HG03135 (cell line): ENCODE measurements around the gene CBFA2T3.

Experiments
- ATAC-seq: cut with Tn5 transposase; IDR thresholded peaks from one replicate; pipeline ENCODE4 v1.9.1; 2021; ENCODE audit warnings: mild to moderate bottlenecking, moderate library complexity; ENCODE audit not compliant: unreplicated experiment

CBFA2T3 gene

DNA sequence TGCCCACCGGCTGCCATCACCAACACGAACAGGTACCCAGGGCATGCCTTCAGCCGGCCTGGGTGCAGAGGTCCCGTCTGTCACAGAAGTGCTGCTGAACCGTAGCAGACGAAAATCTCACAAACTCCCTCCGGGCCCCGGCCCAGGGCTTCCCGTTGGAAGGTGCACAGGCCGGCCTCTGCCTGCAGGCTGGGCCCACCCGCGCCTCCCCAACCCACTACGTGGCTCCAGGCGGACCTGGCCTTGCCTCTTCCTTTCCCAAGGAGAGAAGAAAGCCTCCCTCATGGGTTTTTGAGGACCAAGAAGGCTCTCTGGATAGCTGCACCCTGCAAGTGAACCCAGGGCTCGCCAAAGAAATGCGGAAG lies 65.1 kb downstream of the CBFA2T3 start:
- ATAC-seq, result no peak

DNA sequence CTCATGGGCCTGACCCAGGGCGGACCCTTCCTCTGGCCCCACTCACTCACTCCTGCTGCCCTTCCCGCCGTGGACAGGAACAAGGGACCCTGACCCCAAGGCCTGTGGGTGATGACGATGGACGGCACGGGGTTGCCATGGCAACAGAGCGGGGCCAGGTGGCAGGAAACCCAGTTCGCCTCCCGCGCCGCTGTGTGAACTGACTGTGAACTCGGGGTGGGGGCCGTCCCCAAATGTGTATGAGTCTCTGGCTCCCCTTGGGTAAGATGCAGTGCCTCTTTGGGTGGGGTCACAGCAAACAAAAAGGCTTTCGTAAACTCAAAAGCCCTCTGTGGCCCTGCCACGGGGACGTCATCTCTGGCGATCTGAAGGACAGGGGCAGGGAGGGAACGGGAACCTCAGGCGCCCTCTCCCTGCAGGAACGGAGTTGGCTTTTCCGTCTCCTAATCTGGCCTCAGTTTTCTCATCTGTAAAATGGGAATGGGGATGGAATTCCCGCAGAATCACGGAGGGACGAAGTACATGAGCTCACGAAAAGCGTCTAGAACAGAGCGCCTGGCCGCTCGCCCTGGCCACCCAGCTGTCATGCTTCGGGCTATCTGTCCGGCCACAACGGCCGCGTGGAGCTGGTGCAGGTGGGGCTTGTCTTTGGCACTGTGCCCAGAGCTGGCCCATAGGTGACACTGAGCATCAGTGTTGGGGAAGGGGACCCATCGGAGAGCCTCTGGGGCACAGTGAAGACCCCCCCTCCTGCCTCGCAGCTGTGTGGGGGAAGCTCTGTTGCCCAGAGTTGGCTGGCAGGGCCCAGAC lies 65.7 kb downstream of the CBFA2T3 start:
- no peak for ATAC-seq

DNA sequence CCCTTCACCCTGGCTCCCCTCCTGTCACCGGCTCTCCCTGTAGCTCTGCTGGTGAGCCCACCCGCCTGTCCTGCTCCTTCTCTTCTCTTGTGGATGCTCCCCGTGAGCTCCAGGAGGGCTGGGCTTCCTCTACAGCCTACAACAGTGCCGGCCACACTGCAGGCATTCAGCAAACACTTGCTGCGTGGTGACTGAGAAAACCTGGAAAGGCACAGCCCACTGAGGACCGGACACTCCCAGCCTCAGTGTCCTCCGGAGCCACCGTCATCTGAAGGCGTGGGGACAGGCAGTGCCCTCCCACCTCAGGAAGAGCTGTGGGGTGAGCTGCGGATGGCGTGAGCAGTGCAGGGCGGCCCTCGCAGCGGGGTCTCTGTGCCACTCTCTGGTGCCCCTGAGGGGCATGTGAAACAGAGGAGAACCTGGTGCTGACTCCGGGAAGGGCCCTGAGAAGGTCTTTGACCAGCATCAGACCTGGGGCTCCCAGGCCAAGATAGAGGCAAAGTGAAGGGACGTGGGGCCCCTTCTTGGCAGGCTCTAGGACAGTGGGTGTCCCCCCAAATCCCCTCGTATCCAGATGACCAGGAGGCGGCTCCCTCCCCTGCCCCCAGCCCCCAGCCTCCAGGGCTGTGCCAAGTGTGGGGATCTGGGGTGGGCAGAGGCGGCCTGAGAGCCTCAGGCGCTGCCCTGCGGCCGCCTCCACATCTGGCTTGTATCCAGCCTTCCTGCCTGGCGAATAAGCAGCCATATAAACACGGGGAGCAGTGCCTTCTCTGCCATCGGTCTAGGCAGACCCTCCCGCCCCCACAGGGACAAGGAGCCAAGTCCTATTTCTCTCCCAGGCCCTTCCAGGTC lies 66.5 kb downstream of the CBFA2T3 start:
- ATAC-seq, result no peak

DNA sequence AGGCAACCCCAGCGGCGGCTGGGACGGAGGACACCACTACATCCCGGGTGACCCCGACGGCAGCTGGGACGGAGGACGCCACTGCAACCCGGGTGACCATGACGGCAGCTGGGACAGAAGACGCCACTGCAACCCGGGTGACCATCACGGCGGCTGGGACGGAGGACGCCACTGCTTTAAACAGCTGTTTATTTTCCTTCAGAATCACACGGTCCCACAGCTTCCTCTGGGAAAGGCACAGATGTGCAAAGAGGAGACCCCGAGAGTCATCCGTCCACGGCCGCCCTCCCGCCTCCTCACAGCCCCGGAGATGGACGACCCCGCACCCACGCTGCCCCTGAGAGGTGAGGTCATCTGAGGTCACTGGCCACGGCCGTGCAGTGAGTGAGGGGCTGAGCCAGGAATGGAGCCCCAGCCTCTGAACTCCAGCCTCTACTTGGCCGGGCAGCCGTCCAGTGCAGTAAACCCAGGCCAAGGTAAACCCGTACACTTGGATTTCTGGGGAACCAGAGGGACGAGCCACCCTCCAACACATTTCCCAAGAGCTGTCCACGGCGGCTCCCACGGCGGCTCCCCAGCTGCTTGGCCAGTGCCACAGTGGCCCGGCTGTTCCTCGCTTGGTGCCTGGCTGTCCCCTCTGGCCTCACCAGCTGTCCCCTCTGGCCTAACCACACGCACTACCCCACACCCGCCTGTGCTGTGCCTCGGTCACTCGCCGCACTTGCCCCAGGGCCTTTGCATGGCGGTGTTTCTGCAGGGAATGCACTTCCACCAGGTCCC lies 67.4 kb downstream of the CBFA2T3 start:
- no peak for ATAC-seq

DNA sequence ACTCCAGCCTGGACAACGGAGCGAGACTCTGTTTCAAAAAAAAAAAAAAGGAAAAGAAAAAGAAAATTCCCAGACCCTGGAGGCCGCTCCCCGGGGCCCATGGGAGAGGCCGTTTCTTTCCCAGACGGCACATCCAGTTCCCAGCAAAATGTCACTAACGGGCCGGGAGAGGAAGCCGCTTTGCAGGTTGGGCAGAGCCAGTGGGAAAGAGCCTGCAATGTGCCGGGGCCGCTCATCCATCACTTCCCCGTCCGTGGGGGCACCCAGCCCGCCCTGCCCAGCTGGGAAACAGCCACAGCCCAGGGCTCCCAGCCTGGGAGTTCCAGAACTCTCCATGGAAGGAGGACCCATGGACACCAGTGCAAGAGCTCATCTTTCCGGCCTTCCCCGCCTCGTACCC lies 68.7 kb downstream of the CBFA2T3 start:
- no peak for ATAC-seq

DNA sequence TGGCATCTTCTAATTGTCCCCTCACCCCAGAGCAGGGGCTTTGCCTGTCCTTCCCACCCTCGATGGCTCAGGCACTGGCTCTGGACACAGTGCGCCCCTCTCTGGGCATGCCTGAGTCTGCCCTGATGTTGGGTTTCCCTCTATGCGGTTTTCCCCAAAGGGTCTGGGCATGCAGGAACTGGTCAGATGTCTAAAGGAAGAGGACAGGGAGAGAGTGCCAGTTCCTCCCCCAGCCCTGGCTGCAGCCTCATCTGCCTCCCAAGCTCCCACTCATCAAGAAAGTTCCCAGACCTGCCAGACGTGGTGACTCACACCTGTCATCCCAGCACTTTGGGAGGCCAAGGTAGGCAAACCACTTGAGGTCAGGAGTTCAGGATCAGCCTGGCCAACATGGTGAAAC lies 69.2 kb downstream of the CBFA2T3 start:
- no peak for ATAC-seq

DNA sequence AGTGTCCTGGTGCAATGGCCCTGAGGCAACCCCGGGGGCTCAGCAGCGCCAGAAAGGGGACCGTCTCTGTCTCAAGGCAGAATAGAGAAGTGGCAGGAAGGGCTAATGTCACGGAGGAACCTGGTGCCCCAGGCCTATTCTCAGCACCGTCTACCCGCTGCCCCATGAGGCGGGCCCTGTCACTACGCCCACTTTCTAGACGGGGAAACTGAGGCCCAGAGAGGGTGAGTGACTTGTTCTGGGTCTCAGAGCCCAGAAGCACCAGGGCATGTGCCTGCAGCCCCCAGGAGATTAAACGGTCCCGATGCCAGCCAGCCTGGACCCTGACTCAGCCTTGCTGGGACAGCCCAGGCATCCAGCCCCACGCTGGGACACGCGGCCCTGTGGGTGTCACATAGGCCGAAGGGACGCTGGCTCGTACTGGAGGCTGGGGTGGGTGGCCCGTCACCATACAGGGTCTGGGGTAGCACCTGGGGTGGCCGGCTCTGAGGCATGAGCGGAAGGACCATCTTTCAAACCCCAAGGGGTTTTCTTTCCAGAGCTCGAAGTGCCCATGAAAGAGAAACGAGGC lies 70.4 kb downstream of the CBFA2T3 start:
- ATAC-seq, result no peak

DNA sequence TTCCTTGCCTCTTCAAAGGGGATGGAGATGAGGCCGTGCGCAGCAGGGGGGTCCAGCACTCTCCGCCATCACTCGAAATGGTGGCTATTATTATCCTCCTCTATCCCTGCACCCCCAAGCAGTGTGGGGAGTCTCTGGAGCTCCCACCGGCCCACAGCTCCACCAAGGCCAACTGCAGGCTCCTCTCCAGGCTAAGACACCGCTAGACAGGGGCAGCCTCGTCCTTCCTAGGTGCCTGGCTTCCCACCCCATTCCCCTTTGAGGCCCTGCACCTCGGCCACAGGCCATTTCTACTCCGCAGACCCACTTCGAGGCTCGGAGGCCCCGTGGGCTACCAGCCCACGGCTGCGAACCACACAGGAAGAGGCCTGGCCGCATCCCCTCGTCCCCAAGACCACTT lies 71.0 kb downstream of the CBFA2T3 start:
- no peak for ATAC-seq

DNA sequence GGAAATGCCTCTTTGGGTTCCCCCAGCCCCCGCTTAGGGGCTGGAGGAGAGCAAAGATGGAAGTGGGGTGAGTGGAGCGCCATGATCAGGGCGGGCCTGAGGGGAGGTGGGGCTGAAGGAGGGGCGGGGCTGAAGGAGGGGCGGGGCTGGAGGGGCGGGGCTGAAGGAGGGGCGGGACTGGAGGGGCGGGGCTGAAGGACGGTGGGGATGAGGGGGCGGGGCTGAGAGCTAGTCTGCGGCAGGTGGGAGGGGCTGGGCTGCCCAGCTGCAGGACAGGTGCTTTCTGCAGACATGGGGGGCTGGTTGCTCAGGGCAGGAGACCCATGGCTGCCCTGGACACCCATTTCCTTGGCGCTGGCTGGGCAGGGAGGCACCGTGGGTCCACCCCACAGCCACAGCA lies 71.4 kb downstream of the CBFA2T3 start:
- no peak for ATAC-seq

DNA sequence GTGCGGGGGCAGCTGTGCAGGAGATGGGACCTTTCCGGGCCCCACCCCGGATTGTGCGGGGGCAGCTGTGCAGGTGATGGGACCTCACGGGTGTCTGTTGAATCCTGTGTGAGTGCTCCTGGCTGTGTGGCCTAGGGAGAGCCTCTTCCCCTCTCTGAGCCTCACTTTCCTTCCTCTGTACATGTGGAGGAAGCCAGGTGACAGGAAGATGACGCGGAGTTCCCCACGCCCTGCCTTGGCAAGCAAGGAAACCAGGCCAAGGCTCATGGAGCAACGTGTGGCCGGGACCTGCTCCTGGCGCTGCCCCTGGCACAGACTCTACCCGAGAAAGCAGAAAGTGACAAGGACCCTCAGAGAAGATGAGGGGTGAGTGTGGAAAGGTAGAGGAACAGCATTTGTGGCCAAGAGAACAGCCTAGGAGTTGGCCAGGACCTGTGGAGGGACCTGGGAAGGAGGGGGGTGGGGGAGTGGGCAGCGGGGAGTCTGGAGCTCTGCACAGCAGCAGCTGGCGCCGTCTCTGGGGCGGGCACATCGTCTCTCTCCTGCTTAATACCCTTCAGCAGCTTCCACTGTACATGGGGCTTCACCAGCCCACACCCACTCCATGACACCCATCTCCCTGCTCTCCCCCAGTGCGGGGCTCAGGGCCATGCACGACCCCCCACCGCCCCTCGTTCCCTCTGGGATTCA lies 72.2 kb downstream of the CBFA2T3 start:
- no peak for ATAC-seq

DNA sequence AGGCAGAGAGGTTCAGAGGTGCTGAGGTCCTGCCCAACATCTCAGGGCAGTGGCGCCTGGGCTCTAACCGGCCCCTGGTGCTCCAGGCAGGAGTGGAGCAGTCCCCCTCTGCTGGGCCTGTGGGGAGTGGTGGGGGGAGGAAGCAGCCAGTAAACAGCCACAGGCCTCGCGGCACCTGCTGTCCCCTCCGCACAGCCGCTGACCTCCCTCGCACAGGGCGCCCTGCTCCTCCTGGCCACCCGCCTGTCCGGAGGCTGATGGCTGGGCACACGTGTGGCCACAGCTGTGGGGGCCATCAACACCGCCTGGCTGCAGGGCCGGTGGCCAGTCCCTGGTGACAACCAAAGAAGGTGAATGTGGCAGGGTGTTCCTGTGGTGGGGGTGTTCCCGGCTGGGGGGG lies 73.7 kb downstream of the CBFA2T3 start:
- no peak for ATAC-seq

DNA sequence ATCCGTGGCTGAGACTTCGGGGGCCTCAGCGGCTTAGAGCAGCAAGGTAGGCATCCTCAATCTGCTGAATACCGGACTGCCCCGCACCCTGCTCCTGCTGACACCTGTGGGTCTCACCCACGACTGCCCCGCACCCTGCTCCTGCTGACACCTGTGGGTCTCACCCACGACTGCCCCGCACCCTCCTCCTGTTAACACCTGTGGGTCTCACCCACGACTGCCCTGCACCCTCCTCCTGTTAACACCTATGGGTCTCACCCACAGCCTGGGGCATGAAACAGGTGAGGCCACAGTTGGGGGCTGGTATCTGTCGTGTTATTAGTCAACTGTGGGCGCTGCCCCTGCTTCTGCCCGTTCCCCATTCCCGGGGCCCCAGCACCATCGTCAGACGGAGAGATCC lies 74.3 kb downstream of the CBFA2T3 start:
- ATAC-seq, result no peak

DNA sequence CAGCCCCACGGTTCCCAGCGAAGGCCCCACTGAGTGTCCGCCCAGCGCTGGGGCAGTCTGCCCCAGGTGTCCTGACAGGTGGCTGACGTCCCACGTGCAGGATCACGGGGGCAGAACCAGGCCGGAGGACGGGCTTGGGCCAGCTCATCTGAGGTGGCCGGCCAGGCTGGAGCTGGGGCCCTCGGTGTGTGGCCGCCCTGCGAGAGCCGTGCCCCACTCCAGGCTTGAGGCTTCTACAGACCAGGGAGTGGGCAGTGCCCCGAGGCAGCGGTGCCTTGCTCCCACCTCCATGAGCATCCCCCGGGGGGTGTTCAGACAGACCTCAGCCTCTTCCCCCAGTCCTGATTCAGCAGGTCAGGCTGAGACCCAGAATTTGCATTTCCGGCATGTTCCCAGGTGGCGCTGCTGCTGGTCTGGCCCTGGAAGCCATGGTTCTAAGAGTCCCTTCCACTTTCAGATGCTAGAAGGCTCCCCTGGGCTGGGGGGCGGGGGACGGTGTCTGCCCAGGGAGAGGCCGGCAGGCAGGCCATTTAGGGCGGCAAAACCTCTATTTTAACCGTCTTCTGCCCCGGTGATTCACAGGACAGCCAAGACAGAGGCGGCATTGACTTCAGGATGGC lies 75.2 kb downstream of the CBFA2T3 start:
- no peak for ATAC-seq

DNA sequence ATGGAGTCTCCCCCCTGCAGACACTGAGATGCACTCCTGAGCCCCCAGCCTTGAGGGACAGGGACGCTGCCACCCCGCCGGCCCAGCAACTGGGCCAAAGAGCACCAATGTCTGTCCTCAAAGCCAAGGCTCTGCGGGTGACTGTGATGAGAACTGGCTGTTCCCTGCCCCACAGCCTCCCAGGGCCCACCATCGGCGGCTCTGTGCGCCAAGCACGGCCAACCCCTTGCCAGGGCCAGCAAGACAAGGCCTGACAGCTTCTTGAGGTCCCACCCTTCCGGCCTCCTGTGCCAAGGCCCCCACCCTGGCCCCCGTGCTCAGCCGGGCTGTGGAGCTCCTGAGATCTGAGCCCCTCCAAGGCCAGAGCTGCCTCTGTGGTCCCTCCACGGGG lies 76.3 kb downstream of the CBFA2T3 start:
- no peak for ATAC-seq

DNA sequence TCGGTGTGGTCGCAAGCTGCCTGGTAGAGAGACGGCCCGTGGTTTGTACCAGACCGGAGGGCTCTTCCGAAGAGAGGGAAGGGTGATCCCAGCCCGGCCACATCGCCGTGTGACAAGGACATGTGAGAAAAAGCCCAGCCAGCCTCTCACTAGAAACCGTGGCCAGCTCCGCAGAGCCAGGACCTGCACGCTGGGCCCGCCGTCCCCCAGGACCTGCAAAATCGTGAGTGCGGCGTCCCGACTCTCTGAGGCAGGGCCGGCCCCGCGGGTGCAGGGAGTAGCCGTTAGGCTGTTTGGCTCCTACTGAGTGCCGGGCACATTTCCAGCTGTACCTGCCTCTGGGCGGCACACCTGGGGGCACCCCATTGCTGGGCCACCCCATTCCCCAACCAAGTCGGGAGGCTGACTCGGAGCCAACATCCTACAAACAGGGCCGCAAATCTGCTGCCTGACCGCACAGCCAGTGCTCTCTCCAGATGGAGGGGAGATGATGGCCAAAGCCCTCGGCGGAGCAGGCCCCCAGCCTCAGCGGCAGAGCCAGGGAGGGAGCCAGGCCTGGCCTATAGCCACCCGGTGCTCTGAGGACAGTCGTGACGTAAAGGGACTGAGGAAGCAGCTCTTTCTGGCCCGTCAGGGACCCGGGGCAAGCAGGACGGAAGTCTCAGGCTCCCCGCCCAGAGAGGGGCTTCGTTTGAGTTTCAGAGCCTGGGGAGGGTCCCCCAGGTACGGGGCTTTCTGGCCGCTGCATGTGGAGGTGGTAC lies 76.9 kb downstream of the CBFA2T3 start:
- no peak for ATAC-seq

DNA sequence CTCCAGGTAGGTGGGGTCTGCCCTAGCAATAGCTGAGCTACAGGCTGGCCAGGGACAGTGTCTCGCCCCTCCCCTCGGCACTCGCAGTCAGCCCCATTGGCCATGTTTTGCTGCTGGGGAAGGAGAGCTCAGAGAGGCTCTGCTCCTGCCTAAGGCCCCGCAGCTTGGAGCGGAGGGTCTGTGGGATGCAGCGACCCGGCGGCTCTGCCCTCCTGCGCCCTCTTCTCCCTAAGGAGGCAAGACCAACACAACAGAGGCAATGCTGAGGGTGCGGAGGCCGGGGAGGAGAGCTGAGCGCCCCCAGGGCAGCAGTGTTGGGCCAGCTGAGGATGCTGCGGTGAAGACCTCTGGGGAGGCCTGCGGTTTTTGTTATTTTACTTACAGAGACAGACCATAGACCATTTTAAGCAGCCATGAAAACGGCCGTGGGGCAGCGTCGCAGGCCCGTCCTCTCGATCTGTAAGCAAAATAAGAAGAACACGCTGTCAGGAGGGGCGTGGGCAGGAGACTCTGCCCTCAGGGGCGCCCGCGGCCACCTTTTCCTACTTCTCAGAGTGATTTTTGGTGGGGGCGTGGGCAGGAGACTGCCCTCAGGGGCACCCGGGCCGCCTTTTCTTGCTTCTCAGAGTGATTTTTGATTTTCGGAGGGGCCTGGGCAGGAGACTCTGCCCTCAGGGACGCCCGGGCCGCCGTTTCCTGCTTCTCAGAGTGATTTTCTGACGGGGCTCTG lies 79.1 kb downstream of the CBFA2T3 start:
- ATAC-seq, result no peak

DNA sequence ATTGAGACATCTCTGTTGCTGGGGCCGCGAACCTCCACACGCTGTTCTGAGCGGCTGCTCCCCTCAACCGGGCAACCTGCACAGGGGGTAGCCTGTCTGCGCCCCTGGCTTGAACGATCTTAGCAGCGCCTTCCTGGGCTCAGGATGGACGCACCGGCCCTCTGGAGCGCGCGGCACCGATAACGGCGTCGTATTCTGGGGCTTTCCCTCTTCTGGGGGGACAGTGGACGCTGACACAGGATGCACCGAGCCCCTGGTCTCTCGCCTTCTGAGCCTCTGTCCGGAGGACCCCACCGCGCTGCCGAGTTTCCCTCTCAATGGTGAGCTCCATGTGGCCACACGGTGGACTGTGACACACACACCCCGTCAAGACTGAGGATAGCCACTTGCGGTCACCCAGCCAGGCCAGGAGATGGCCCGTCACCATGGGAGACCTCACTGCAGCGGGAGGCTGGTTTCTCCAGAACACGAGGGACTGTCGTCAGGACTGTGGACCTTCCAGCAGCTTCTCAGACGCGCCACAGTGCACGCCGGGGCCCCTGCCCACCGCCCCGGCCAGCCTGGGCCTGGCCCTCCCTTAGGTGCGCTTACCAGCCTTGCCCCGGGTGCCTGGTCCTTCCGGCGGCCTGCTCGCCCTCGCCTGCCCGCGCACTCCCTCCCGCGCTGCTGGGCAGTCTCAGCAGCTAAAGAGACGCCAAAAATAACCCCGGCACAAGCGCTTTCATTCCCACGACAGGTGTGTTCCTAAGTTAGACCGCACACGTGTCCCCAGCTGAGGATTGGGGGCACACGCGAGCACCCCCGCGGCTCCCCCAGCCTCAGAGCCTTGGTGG lies 80.6 kb downstream of the CBFA2T3 start:
- no peak for ATAC-seq

DNA sequence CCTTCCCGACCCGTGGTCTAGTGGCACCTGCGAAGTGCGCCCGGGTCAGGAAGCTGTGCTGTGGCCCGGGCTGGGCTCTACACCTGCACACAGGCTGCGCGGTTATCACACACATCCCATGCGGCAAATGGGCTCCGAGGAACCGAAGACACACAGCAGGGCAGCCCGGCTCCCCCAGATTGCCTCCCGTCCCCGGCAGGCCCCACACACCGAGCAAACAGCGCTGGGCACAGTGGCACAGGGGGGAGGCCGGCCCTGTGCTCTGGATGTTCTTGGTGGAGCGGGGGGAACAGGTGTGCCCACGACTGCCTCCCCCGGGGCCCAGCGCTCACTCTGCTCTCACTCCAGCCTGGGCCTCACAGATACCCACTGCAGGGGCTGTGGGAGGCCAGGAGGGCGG lies 81.7 kb downstream of the CBFA2T3 start:
- no peak for ATAC-seq
